Suprapubic skin (tissue), 4 donors: Measurements from ENCODE around the gene PARP15. TPM values are rescaled to one million over a fixed set of nuclear protein-coding genes. Genes with fewer than 3 reads are reported as not detected.

Source experiments
- DNase-seq, 2 donors: peaks; one replicate each; pipeline ENCODE4 v3.0.0-alpha.2; 2019; ENCODE audit warnings: low spot score in 2 of 2
- H3K27ac ChIP-seq: fragments of 200-600 bp; sonication (generic); one replicate; pipeline ENCODE4 v1.5.1; 2019
- H3K27me3 ChIP-seq: fragments of 200-600 bp; sonication (generic); one replicate; pipeline ENCODE4 v1.5.1; 2019
- H3K36me3 ChIP-seq: fragments of 200-600 bp; sonication (generic); one replicate; pipeline ENCODE4 v1.5.1; 2019
- H3K4me1 ChIP-seq: fragments of 200-600 bp; sonication (generic); one replicate; pipeline ENCODE4 v1.5.1; 2019
- H3K4me3 ChIP-seq: fragments of 200-600 bp; sonication (generic); one replicate; pipeline ENCODE4 v1.5.1; 2019; ENCODE audit warnings: mild to moderate bottlenecking
- H3K9me3 ChIP-seq: fragments of 200-600 bp; sonication (generic); one replicate; pipeline ENCODE4 v1.5.1; 2019
- EP300 ChIP-seq: sonication (generic); formaldehyde crosslinking; IDR thresholded peaks from one replicate; pipeline ENCODE4 v1.6.1; 2017; ENCODE audit warnings: antibody characterized with exemption
- POLR2A ChIP-seq, 2 donors: fragments of 450-650 bp; IDR thresholded peaks; one replicate each; pipeline ENCODE4 v1.6.1; 2017; ENCODE audit warnings: antibody characterized with exemption in 2 of 2, mild to moderate bottlenecking in 2 of 2, moderate library complexity in 2 of 2
- POLR2AphosphoS5 ChIP-seq, 3 donors: sonication (generic); formaldehyde crosslinking; IDR thresholded peaks; one replicate each; pipeline ENCODE4 v1.6.1; 2017; ENCODE audit warnings: antibody characterized with exemption in 3 of 3
- WGBS: methylation state at CpG from one replicate; pipeline ENCODE4 v1.1.5; 2018; 5-methylcytosine and 5-hydroxymethylcytosine counted together
- total RNA-seq, 4 donors: library from RNA; depleted of rRNA; stranded (reverse); fragments of >200 nt; gene quantifications; one replicate each; pipeline ENCODE4 v1.1.0, GENCODE V29; 2016
- TF ChIP-seq, protein P1 (sequence below), 2 donors: fragments of 200-600 bp in 1 of 2; fragments of 450-650 bp in 1 of 2; sonication (generic) in 1 of 2; IDR thresholded peaks; one replicate each; pipeline ENCODE4 v1.5.1; 2016 to 2019; ENCODE audit warnings: antibody characterized with exemption in 2 of 2, mild to moderate bottlenecking in 1 of 2, moderate library complexity in 1 of 2

Gene PARP15
- total RNA-seq = under 1 TPM in 3 of 4 donors, not detected in 1; 0.26 to 0.80 (median 0.51) TPM

- 6% methylated on average over 17 of the region's 40 CpGs for WGBS
Observed at GRCh38 chr3:122577409-122578031, at the start of gene PARP15. PARP15 (plus strand) TSS chr3:122577650; CDS start chr3:122577668, 18 bp downstream.

DNA sequence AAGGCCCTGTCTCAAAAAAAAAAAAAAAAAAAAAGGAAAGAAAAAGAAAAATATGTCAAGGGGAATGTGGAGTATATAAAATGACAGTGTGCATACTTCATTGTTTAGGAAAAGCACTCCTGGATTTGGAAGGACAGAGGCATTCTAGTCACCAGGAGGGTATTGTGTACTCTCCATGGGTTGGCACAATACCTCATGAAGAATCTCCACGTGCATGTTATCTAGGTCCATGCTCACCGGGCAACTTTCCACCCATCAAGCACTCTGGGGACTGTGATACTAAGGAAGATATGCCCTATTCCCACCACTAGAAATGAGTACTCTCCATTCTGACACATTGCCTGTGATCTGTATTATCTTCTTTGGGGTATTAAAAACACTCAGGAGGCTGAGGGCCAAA lies 47.3 kb upstream of the PARP15 start:
- WGBS = 89% methylated on average over 2 of the region's 2 CpGs
- peaks cover 63% of the 10 kb centered on the region for H3K36me3 ChIP-seq

More at GRCh38 chr3:122577409-122578031, at the start of gene PARP15:
- Histone ChIP-seq H3K4me3 (peak within 1 kb of the TSS; percentile 58), H3K27me3 (no peaks in the 10 kb centered on the region), H3K27ac (peak within 1 kb of the TSS; percentile 10), H3K4me1 (peaks cover 11% of the 10 kb centered on the region), H3K36me3 (peaks cover 2% of the 10 kb centered on the region), H3K9me3 (peaks cover 9% of the 10 kb centered on the region)
- TF ChIP-seq EP300 = no peak
- TF ChIP-seq POLR2A (IDR thresholded peaks at IDR 0.05) = no peak
- no peak for TF ChIP-seq POLR2AphosphoS5 (IDR thresholded peaks at IDR 0.05)
- TF ChIP-seq, protein P1, sequence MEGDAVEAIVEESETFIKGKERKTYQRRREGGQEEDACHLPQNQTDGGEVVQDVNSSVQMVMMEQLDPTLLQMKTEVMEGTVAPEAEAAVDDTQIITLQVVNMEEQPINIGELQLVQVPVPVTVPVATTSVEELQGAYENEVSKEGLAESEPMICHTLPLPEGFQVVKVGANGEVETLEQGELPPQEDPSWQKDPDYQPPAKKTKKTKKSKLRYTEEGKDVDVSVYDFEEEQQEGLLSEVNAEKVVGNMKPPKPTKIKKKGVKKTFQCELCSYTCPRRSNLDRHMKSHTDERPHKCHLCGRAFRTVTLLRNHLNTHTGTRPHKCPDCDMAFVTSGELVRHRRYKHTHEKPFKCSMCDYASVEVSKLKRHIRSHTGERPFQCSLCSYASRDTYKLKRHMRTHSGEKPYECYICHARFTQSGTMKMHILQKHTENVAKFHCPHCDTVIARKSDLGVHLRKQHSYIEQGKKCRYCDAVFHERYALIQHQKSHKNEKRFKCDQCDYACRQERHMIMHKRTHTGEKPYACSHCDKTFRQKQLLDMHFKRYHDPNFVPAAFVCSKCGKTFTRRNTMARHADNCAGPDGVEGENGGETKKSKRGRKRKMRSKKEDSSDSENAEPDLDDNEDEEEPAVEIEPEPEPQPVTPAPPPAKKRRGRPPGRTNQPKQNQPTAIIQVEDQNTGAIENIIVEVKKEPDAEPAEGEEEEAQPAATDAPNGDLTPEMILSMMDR (IDR thresholded peaks at IDR 0.05) = no peak
- no peak for DNase-seq

GRCh38 chr3:122533480-122533879 lies 44.0 kb upstream of the PARP15 start:
- H3K27ac ChIP-seq = no peak overlapping the region
- no peaks in the 10 kb centered on the region for H3K27me3 ChIP-seq
- TF ChIP-seq POLR2AphosphoS5 (IDR thresholded peaks at IDR 0.05) = no peak
- TF ChIP-seq EP300 = no peak
- no peak for TF ChIP-seq POLR2A (IDR thresholded peaks at IDR 0.05)
- TF ChIP-seq, protein P1 (IDR thresholded peaks at IDR 0.05) = no peak
- no peaks in the 10 kb centered on the region for H3K9me3 ChIP-seq
- H3K36me3 ChIP-seq = peaks cover 66% of the 10 kb centered on the region
- WGBS = 98% methylated on average over 2 of the region's 2 CpGs
- H3K4me1 ChIP-seq = no peaks in the 10 kb centered on the region
- no peak for DNase-seq
- H3K4me3 ChIP-seq = no peak overlapping the region

More for the DNA sequence above, 47.3 kb upstream of the PARP15 start:
- DNase-seq = no peak
- no peak overlapping the region for H3K27ac ChIP-seq
- TF ChIP-seq POLR2A (IDR thresholded peaks at IDR 0.05) (no peak), EP300 (no peak), POLR2AphosphoS5 (IDR thresholded peaks at IDR 0.05) (no peak)
- TF ChIP-seq, protein P1 (IDR thresholded peaks at IDR 0.05) = no peak
- no peak overlapping the region for H3K4me3 ChIP-seq
- H3K9me3 ChIP-seq = no peaks in the 10 kb centered on the region
- H3K4me1 ChIP-seq = no peaks in the 10 kb centered on the region
- no peaks in the 10 kb centered on the region for H3K27me3 ChIP-seq

GRCh38 chr3:122533931-122534334 lies 43.5 kb upstream of the PARP15 start:
- Histone ChIP-seq H3K9me3 (no peaks in the 10 kb centered on the region), H3K27me3 (no peaks in the 10 kb centered on the region), H3K36me3 (peaks cover 66% of the 10 kb centered on the region), H3K4me1 (no peaks in the 10 kb centered on the region), H3K4me3 (no peak overlapping the region), H3K27ac (no peak overlapping the region)
- TF ChIP-seq POLR2AphosphoS5 (IDR thresholded peaks at IDR 0.05) (no peak), POLR2A (IDR thresholded peaks at IDR 0.05) (no peak), EP300 (no peak)
- TF ChIP-seq, protein P1 (IDR thresholded peaks at IDR 0.05) = no peak
- 52% methylated on average over 1 of the region's 1 CpG for WGBS
- no peak for DNase-seq

GRCh38 chr3:122535964-122536631 lies 41.4 kb upstream of the PARP15 start:
- 87% methylated on average over 6 of the region's 6 CpGs for WGBS
- no peak for DNase-seq
- Histone ChIP-seq H3K4me3 (no peak overlapping the region), H3K9me3 (no peaks in the 10 kb centered on the region), H3K27ac (no peak overlapping the region), H3K4me1 (no peaks in the 10 kb centered on the region), H3K27me3 (no peaks in the 10 kb centered on the region), H3K36me3 (peaks cover 75% of the 10 kb centered on the region)
- TF ChIP-seq EP300 (no peak), POLR2AphosphoS5 (IDR thresholded peaks at IDR 0.05) (no peak)
